Aorta (tissue), 5 donors: ENCODE data around the gene HS3ST3A1. TPM values are rescaled to one million over a fixed set of nuclear protein-coding genes. Genes with fewer than 3 reads are reported as not detected.
"Not testable (repeated sequence)": the region's sequence is repeated elsewhere in the genome, so short reads cannot be mapped to it uniquely, and the experiment has no call there.

Source experiments
- ATAC-seq: fragments of 200-7000 bp; cut with Tn5 transposase; one replicate; pipeline ENCODE4 v1.9.1; 2022; ENCODE audit warnings: moderate library complexity; ENCODE audit not compliant: low FRiP score
- DNase-seq, 2 donors: peaks; one replicate each; pipeline ENCODE4 v3.0.0-alpha.2; 2020
- H3K27ac ChIP-seq, 2 donors: one replicate each; pipeline ENCODE4 v1.5.1; 2013; ENCODE audit warnings: low read length in 2 of 2, mild to moderate bottlenecking in 2 of 2, moderate library complexity in 2 of 2, control low read depth in 1 of 2, inconsistent platforms in 1 of 2, low read depth in 1 of 2
- H3K27me3 ChIP-seq, 2 donors: one replicate each; pipeline ENCODE4 v1.6.1; 2013; ENCODE audit warnings: control low read depth in 1 of 2, low read length in 1 of 2, mild to moderate bottlenecking in 1 of 2, moderate library complexity in 1 of 2; ENCODE audit not compliant: insufficient read depth in 2 of 2, control insufficient read depth in 1 of 2
- H3K36me3 ChIP-seq, 2 donors: one replicate each; pipeline ENCODE4 v1.6.1; 2013; ENCODE audit warnings: control low read depth in 1 of 2, low read length in 1 of 2, mild to moderate bottlenecking in 1 of 2; ENCODE audit not compliant: insufficient read depth in 2 of 2, control insufficient read depth in 1 of 2
- H3K4me1 ChIP-seq, 2 donors: one replicate each; pipeline ENCODE4 v1.6.1; 2013; ENCODE audit warnings: low read length in 2 of 2, control low read depth in 1 of 2, mild to moderate bottlenecking in 1 of 2, moderate library complexity in 1 of 2; ENCODE audit not compliant: insufficient read depth in 2 of 2, control insufficient read depth in 1 of 2
- H3K4me3 ChIP-seq, 2 donors: one replicate each; pipeline ENCODE4 v1.5.1; 2013; ENCODE audit warnings: low read length in 2 of 2, control low read depth in 1 of 2, mild to moderate bottlenecking in 1 of 2
- H3K9me3 ChIP-seq: one replicate; pipeline ENCODE4 v1.6.1; 2013; ENCODE audit warnings: mild to moderate bottlenecking, low read length; ENCODE audit not compliant: control insufficient read depth
- WGBS, 2 donors: extraction: QIAGEN DNeasy Blood & Tissue Kit; methylation state at CpG; one replicate each; pipeline ENCODE4 v1.1.7; 2013; 5-methylcytosine and 5-hydroxymethylcytosine counted together
- intact Hi-C, 2 donors: fragments of 100-400 bp; cut with DNase I; formaldehyde crosslinking; loops; one replicate each; pipeline versions ENCODE4 v1.14.2 to v1.15.0; 2022
- polyA plus RNA-seq, 2 donors: library from polyadenylated mRNA; stranded (reverse); fragments of 200-250 nt; gene quantifications; one replicate each; pipeline ENCODE4 v1.2.3, GENCODE V29; 2013
- total RNA-seq, 2 donors: library from RNA; stranded (reverse); fragmentation: NEBNext Ultra II Directional; extraction: Animal tissue kit (Norgen Biotek cat#: 25700); gene quantifications; one replicate each; pipeline ENCODE4 v1.2.1, GENCODE V29; 2021
- donor health status: healthy with polysubstance abuse.
- donor health status: Bipolar disorder and iron deficiency.
- donor health status: DM: no; HTN: no; CAD: no.
- donor health status: DM: no; HTN: no; CAD: no.
- donor health status: DM: yes; HTN: yes; CAD: no.

Gene HS3ST3A1
- total and polyA plus RNA-seq, 4 donors: 0.33 to 0.36 (median 0.33) TPM; not detected in 1

GRCh38 chr17:13503526-13503925, 98.2 kb downstream of the HS3ST3A1 start:
- DNase-seq (no peak), ATAC-seq (no peak)
- Histone ChIP-seq H3K27ac (no peak overlapping the region), H3K4me3 (no peak overlapping the region), H3K36me3 (no peaks in the 10 kb centered on the region), H3K4me1 (no peaks in the 10 kb centered on the region), H3K27me3 (no peaks in the 10 kb centered on the region), H3K9me3 (no peaks in the 10 kb centered on the region)
- intact Hi-C loops: no loop called here
- WGBS, 2 donors: 69 to 78% methylated on average over 6 of the region's 6 CpGs

GRCh38 chr17:13502263-13502662, 99.5 kb downstream of the HS3ST3A1 start:
- no peak overlapping the region for H3K27ac ChIP-seq
- ATAC-seq: no peak
- no peak for DNase-seq
- 78 to 89% methylated on average over 2 of the region's 2 CpGs for WGBS, 2 donors
- H3K4me3 ChIP-seq: no peak overlapping the region
- intact Hi-C loops: no loop called here
- no peaks in the 10 kb centered on the region for H3K9me3 ChIP-seq
- no peaks in the 10 kb centered on the region for H3K4me1 ChIP-seq
- H3K36me3 ChIP-seq: no peaks in the 10 kb centered on the region
- H3K27me3 ChIP-seq: no peaks in the 10 kb centered on the region

GRCh38 chr17:13500947-13501346, 100.8 kb downstream of the HS3ST3A1 start:
- no peak for ATAC-seq
- Histone ChIP-seq H3K4me1 (no peaks in the 10 kb centered on the region), H3K27me3 (no peaks in the 10 kb centered on the region), H3K4me3 (no peak overlapping the region), H3K9me3 (no peaks in the 10 kb centered on the region), H3K36me3 (no peaks in the 10 kb centered on the region), H3K27ac (no peak overlapping the region)
- intact Hi-C loops: no loop called here
- 90 to 92% methylated on average over 7 of the region's 7 CpGs for WGBS, 2 donors
- no peak for DNase-seq

GRCh38 chr17:13498184-13498583, 103.5 kb downstream of the HS3ST3A1 start:
- no peaks in the 10 kb centered on the region for H3K9me3 ChIP-seq
- H3K27me3 ChIP-seq: no peaks in the 10 kb centered on the region
- H3K27ac ChIP-seq: no peak overlapping the region
- whole genome bisulfite sequencing, 2 donors: 64 to 87% methylated on average over 3 of the region's 3 CpGs
- DNase-seq (no peak), ATAC-seq (no peak)
- H3K36me3 ChIP-seq: no peaks in the 10 kb centered on the region
- H3K4me3 ChIP-seq: no peak overlapping the region
- H3K4me1 ChIP-seq: no peaks in the 10 kb centered on the region
- intact Hi-C loops: no loop called here

GRCh38 chr17:13496553-13497056, 105.1 kb downstream of the HS3ST3A1 start:
- intact Hi-C loops, H3K36me3 ChIP-seq, H3K27me3 ChIP-seq, H3K9me3 ChIP-seq, H3K27ac ChIP-seq, H3K4me1 ChIP-seq, DNase-seq, H3K4me3 ChIP-seq: not testable (repeated sequence)
- peak; percentile 48 for ATAC-seq
- 95% methylated on average over 20 to 24 of the region's 35 CpGs for WGBS, 2 donors

GRCh38 chr17:13495423-13495822, 106.3 kb downstream of the HS3ST3A1 start:
- Histone ChIP-seq H3K27ac (no peak overlapping the region), H3K9me3 (no peaks in the 10 kb centered on the region), H3K4me1 (no peaks in the 10 kb centered on the region), H3K36me3 (no peaks in the 10 kb centered on the region), H3K27me3 (no peaks in the 10 kb centered on the region), H3K4me3 (no peak overlapping the region)
- ATAC-seq (no peak), DNase-seq (no peak)
- intact Hi-C loops: no loop called here
- WGBS, 2 donors: 84 to 85% methylated on average over 2 of the region's 2 CpGs

- no peak overlapping the region for H3K27ac ChIP-seq
- ATAC-seq (no peak), DNase-seq (no peak)
- 42 to 46% methylated on average over 4 of the region's 4 CpGs for WGBS, 2 donors
- H3K27me3 ChIP-seq: no peaks in the 10 kb centered on the region
- H3K36me3 ChIP-seq: no peaks in the 10 kb centered on the region
- no peaks in the 10 kb centered on the region for H3K4me1 ChIP-seq
- no peaks in the 10 kb centered on the region for H3K9me3 ChIP-seq
- intact Hi-C loops: no loop called here
- no peak overlapping the region for H3K4me3 ChIP-seq
Measured at GRCh38 chr17:13492737-13493122, 109.0 kb downstream of the HS3ST3A1 start.

- no peaks in the 10 kb centered on the region for H3K36me3 ChIP-seq
- H3K4me1 ChIP-seq: no peaks in the 10 kb centered on the region
- H3K4me3 ChIP-seq: no peak overlapping the region
- H3K9me3 ChIP-seq: no peaks in the 10 kb centered on the region
- DNase-seq (no peak), ATAC-seq (no peak)
- no peak overlapping the region for H3K27ac ChIP-seq
- intact Hi-C loops: no loop called here
- 30 to 54% methylated on average over 7 of the region's 7 CpGs for WGBS, 2 donors
- no peaks in the 10 kb centered on the region for H3K27me3 ChIP-seq
Measured at GRCh38 chr17:13491916-13492736, 109.6 kb downstream of the HS3ST3A1 start.

GRCh38 chr17:13491491-13491890, 110.2 kb downstream of the HS3ST3A1 start:
- WGBS, 2 donors: 60 to 74% methylated on average over 1 of the region's 1 CpG

More at GRCh38 chr17:13491491-13491890, 110.2 kb downstream of the HS3ST3A1 start:
- no peaks in the 10 kb centered on the region for H3K9me3 ChIP-seq
- H3K4me1 ChIP-seq: no peaks in the 10 kb centered on the region
- intact Hi-C loops: no loop called here
- no peak overlapping the region for H3K27ac ChIP-seq
- no peak for ATAC-seq
- no peaks in the 10 kb centered on the region for H3K27me3 ChIP-seq
- H3K4me3 ChIP-seq: no peak overlapping the region
- no peaks in the 10 kb centered on the region for H3K36me3 ChIP-seq
- DNase-seq: no peak
